Upper lobe of left lung (tissue), 4 donors: ENCODE results near the gene PRMT9.
A peak's percentile ranks its signal among the peaks of the same experiment; 100 is the strongest.

Experiments used
- EP300 ChIP-seq, 4 donors: sonication (generic); formaldehyde crosslinking; IDR thresholded peaks; one replicate each; pipeline ENCODE4 v1.5.1; 2017; ENCODE audit warnings: antibody characterized with exemption in 4 of 4, control low read depth in 2 of 4
- POLR2A ChIP-seq, 4 donors: fragments of 450-650 bp; IDR thresholded peaks; one replicate each; pipeline ENCODE4 v1.5.1; 2016 to 2017; ENCODE audit warnings: antibody characterized with exemption in 4 of 4, mild to moderate bottlenecking in 2 of 4
- POLR2AphosphoS5 ChIP-seq, 2 donors: sonication (generic); formaldehyde crosslinking; IDR thresholded peaks; one replicate each; pipeline ENCODE4 v1.5.1; 2017; ENCODE audit warnings: antibody characterized with exemption in 2 of 2
- TF ChIP-seq, protein P1 (sequence below), 6 experiments: fragments of 450-650 bp in 4 of 6; fragments of 200-600 bp in 2 of 6; sonication (generic) in 2 of 6; IDR thresholded peaks; one replicate each; pipeline ENCODE4 v1.5.1; 2016 to 2019; ENCODE audit warnings: antibody characterized with exemption in 6 of 6

DNA sequence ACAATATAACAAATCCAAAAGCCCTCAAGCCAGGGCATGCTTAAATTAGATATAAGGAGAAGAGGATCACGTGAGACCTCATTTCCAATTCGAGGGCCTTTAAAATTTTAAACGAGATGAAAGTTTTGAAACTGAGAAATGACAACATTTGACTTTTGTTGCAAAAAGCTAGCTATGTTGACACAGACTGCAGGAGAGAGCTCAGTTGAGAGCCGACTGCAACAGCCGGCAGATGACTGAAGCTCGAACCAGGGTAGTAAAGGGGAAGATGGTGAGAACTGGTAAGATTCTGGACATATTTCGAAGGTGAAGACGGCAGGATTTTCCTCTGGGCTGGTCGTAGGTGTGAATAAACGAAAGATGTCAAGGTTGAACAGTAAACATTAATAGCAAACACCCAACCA lies 773 bp downstream of the PRMT9 start:
- TF ChIP-seq, protein P1, sequence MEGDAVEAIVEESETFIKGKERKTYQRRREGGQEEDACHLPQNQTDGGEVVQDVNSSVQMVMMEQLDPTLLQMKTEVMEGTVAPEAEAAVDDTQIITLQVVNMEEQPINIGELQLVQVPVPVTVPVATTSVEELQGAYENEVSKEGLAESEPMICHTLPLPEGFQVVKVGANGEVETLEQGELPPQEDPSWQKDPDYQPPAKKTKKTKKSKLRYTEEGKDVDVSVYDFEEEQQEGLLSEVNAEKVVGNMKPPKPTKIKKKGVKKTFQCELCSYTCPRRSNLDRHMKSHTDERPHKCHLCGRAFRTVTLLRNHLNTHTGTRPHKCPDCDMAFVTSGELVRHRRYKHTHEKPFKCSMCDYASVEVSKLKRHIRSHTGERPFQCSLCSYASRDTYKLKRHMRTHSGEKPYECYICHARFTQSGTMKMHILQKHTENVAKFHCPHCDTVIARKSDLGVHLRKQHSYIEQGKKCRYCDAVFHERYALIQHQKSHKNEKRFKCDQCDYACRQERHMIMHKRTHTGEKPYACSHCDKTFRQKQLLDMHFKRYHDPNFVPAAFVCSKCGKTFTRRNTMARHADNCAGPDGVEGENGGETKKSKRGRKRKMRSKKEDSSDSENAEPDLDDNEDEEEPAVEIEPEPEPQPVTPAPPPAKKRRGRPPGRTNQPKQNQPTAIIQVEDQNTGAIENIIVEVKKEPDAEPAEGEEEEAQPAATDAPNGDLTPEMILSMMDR (IDR thresholded peaks at IDR 0.05): no peak
- TF ChIP-seq POLR2A (IDR thresholded peaks at IDR 0.05) (peak in 2 of 4 donors; percentile 2 to 17), POLR2AphosphoS5 (IDR thresholded peaks at IDR 0.05) (peak in 1 of 2 donors; percentile 10), EP300 (IDR thresholded peaks at IDR 0.05) (no peak)
